Stimulated activated CD4-positive, alpha-beta T cell treated with anti-CD3 and anti-CD28 coated beads, Interleukin-12 subunit alpha, Interleukin-12 subunit beta, amount 100 ng/mL, for 4 hours (primary cell): ENCODE measurements around the gene ATPAF1.
A peak's percentile ranks its signal among the peaks of the same experiment; 100 is the strongest.

Experiments used
- DNase-seq: peaks from one replicate; pipeline ENCODE4 v3.0.0-alpha.2; 2020

ATPAF1 gene

GRCh38 chr1:46646844-46647243 lies 21.3 kb downstream of the ATPAF1 start:
- DNase-seq: no peak

- DNase-seq: no peak
Measured at GRCh38 chr1:46646331-46646730, 21.8 kb downstream of the ATPAF1 start.

- no peak for DNase-seq
Measured at GRCh38 chr1:46645815-46646214, 22.3 kb downstream of the ATPAF1 start.

- DNase-seq: no peak
Measured at GRCh38 chr1:46643368-46643775, 24.8 kb downstream of the ATPAF1 start.

GRCh38 chr1:46642115-46642680 lies 26.0 kb downstream of the ATPAF1 start:
- DNase-seq: no peak

- no peak for DNase-seq
Measured at GRCh38 chr1:46639547-46639946, 28.6 kb downstream of the ATPAF1 start.

GRCh38 chr1:46638921-46639320 lies 29.2 kb downstream of the ATPAF1 start:
- no peak for DNase-seq

GRCh38 chr1:46637444-46638083 lies 30.6 kb downstream of the ATPAF1 start:
- DNase-seq: no peak

- DNase-seq: no peak
Measured at GRCh38 chr1:46635205-46635604, 33.0 kb downstream of the ATPAF1 start.

- DNase-seq: no peak
Measured at GRCh38 chr1:46630719-46631118, 37.4 kb downstream of the ATPAF1 start.

- DNase-seq: no peak
Measured at GRCh38 chr1:46623743-46624644, 44.2 kb downstream of the ATPAF1 start.

- DNase-seq: no peak
Measured at GRCh38 chr1:46622344-46622743, 45.8 kb downstream of the ATPAF1 start.

- DNase-seq: no peak
Measured at GRCh38 chr1:46621930-46622329, 46.2 kb downstream of the ATPAF1 start.

- no peak for DNase-seq
Measured at GRCh38 chr1:46619656-46620258, 48.4 kb downstream of the ATPAF1 start.

GRCh38 chr1:46618754-46619415 lies 49.3 kb downstream of the ATPAF1 start:
- no peak for DNase-seq

GRCh38 chr1:46617833-46618232 lies 50.3 kb downstream of the ATPAF1 start:
- DNase-seq: no peak

- DNase-seq: no peak
Measured at GRCh38 chr1:46617108-46617800, 50.9 kb downstream of the ATPAF1 start.

GRCh38 chr1:46616277-46617107 lies 51.7 kb downstream of the ATPAF1 start, which contains the start of gene MOB3C:
Gene MOB3C, minus strand, starts transcription at chr1:46616811. Its CDS starts 3,490 bp downstream, at chr1:46613321.
- peak; percentile 69 for DNase-seq

GRCh38 chr1:46615735-46616134 lies 52.4 kb downstream of the ATPAF1 start:
- no peak for DNase-seq

- DNase-seq: no peak
Measured at GRCh38 chr1:46615088-46615487, 53.1 kb downstream of the ATPAF1 start.

GRCh38 chr1:46614604-46614984 lies 53.6 kb downstream of the ATPAF1 start:
- no peak for DNase-seq
